K562 (cell line): ENCODE data around the gene TRAPPC4. TPM values are rescaled to one million over a fixed set of nuclear protein-coding genes. Genes with fewer than 3 reads are reported as not detected.

Experiments
- FOXK1 ChIP-seq: sonication (generic); formaldehyde crosslinking; IDR thresholded peaks from 2 replicates; pipeline ENCODE4 v1.8.0; 2022; ENCODE audit warnings: missing genetic modification reagents, mild to moderate bottlenecking, borderline replicate concordance
- NR2C2 ChIP-seq, 2 experiments: fragments of 200-800 bp in 1 of 2; sonication (Bioruptor generic) in 1 of 2; sonication (generic) in 1 of 2; formaldehyde crosslinking in 1 of 2; IDR thresholded peaks; 2 replicates each; pipeline versions ENCODE4 v1.6.1 to v1.8.0; 2016 to 2022; ENCODE audit warnings: mild to moderate bottlenecking in 1 of 2, missing compliant biosample characterization in 1 of 2, missing genetic modification characterization in 1 of 2, missing genetic modification reagents in 1 of 2
- SUPT5H ChIP-seq: fragments of 450-650 bp; IDR thresholded peaks from 2 replicates; pipeline ENCODE4 v1.6.1; 2016
- TGIF2 ChIP-seq: sonication (generic); formaldehyde crosslinking; IDR thresholded peaks from 2 replicates; pipeline ENCODE4 v1.8.1; 2022; ENCODE audit warnings: mild to moderate bottlenecking, missing genetic modification reagents, moderate library complexity
- THAP12 ChIP-seq: fragments of 250-450 bp; sonication (Bioruptor Pico); IDR thresholded peaks from 2 replicates; pipeline ENCODE4 v1.9.0; 2021; ENCODE audit warnings: mild to moderate bottlenecking, inconsistent platforms
- TOE1 ChIP-seq, 2 experiments: fragments of 450-650 bp in 1 of 2; sonication (generic) in 1 of 2; formaldehyde crosslinking in 1 of 2; IDR thresholded peaks; 2 replicates each; pipeline versions ENCODE4 v1.7.1 to v1.8.0; 2016 to 2022; ENCODE audit warnings: borderline replicate concordance in 2 of 2, mild to moderate bottlenecking in 2 of 2, antibody characterized with exemption in 1 of 2, inconsistent platforms in 1 of 2, low read depth in 1 of 2, missing genetic modification reagents in 1 of 2, moderate library complexity in 1 of 2
- YY1 ChIP-seq, 3 experiments: IDR thresholded peaks; 2 replicates each; pipeline ENCODE4 v1.6.1; 2011; ENCODE audit warnings: low read length in 2 of 3, mild to moderate bottlenecking in 2 of 3, moderate library complexity in 2 of 3, borderline replicate concordance in 1 of 3, control low read depth in 1 of 3, low read depth in 1 of 3; ENCODE audit not compliant: insufficient read depth in 3 of 3, insufficient replicate concordance in 2 of 3, control insufficient read depth in 1 of 3, insufficient read length in 1 of 3; ENCODE audit errors: extremely low read depth in 1 of 3
- ZNF583 ChIP-seq: fragments of 250-450 bp; sonication (Bioruptor Pico); IDR thresholded peaks from 2 replicates; pipeline ENCODE4 v1.4.0; 2020
- ZNF609 ChIP-seq: sonication (generic); formaldehyde crosslinking; IDR thresholded peaks from 2 replicates; pipeline ENCODE4 v1.8.1; 2023; ENCODE audit warnings: missing genetic modification reagents, mild to moderate bottlenecking, borderline replicate concordance
- polyA plus RNA-seq, 8 experiments: library from polyadenylated mRNA; depleted of rRNA in 4 of 8; stranded (reverse) in 5 of 8; unstranded in 3 of 8; fragments of >200 nt; fragmentation: Nextera tagmentation in 2 of 8; fragmentation: Illumina TruSeq in 1 of 8; extraction: Ambion mirVana in 2 of 8; extraction: Trizol in 1 of 8; gene quantifications; 2 replicates each; pipeline versions ENCODE4 v1.2.1 to v1.2.3, GENCODE V29; 2011 to 2014; ENCODE audit warnings: inconsistent platforms in 1 of 8, missing spikeins in 1 of 8
- total RNA-seq, 7 experiments: library from RNA; depleted of rRNA in 6 of 7; stranded (reverse); fragments of >200 nt in 6 of 7; fragmentation: Illumina TruSeq in 2 of 7; extraction: Trizol in 2 of 7; gene quantifications; 2 replicates each; pipeline versions ENCODE4 v1.2.1 to v1.2.3, GENCODE V29; 2011 to 2021; ENCODE audit warnings: low replicate concordance in 1 of 7

The TRAPPC4 gene
- total and polyA plus RNA-seq, 9 of the 15 experiments (the other 6 are each of a cell fraction or from before 2014, with no cell fraction given), result 121 to 524 (median 142) TPM

GRCh38 chr11:118997627-118998387, 20.8 kb upstream of the TRAPPC4 start, which contains the start of gene CENATAC (continued):
- no peak for TF ChIP-seq ZNF609 (CRISPR knock-in tag)
- peak; percentile 57; the same call in 1 of the 2 replicates for TF ChIP-seq ZNF583 (CRISPR knock-in tag)
- 0 out of 2 replicates have a peak, but pooled peaks have one; percentile 78 for TF ChIP-seq TGIF2
- TF ChIP-seq YY1 (IDR thresholded peaks at IDR 0.05; ENCODE audit: borderline replicate concordance in 1 of 3, control insufficient read depth in 1 of 3, extremely low read depth in 1 of 3, insufficient read depth in 3 of 3, insufficient read length in 1 of 3, insufficient replicate concordance in 2 of 3, low read depth in 1 of 3, low read length in 2 of 3), result peak; percentile 44 to 80 (median 66)
- peak; percentile 4; the same call in 1 of the 2 replicates for TF ChIP-seq THAP12 (CRISPR knock-in tag)
- peak; percentile 86 for TF ChIP-seq SUPT5H
- TF ChIP-seq FOXK1 (CRISPR knock-in tag), result peak; percentile 27; the same call in 1 of the 2 replicates
- TF ChIP-seq NR2C2 (CRISPR knock-in tag; IDR thresholded peaks at IDR 0.05), result peak; percentile 98
- peak; percentile 100 for TF ChIP-seq NR2C2 (tag; IDR thresholded peaks at IDR 0.05)
- TF ChIP-seq TOE1 (IDR thresholded peaks at IDR 0.05; ENCODE audit: borderline replicate concordance), result 0 out of 2 replicates have a peak, but pooled peaks have one; percentile 14
- TF ChIP-seq TOE1 (CRISPR knock-in tag; IDR thresholded peaks at IDR 0.05; ENCODE audit: borderline replicate concordance, low read depth), result no peak
